Activated CD4-positive, alpha-beta T cell treated with anti-CD3 and anti-CD28 coated beads for 36 hours (primary cell): Measurements from ENCODE around the gene TPPP3. TPM values are rescaled to one million over a fixed set of nuclear protein-coding genes. Genes with fewer than 3 reads are reported as not detected.
A peak's percentile ranks its signal among the peaks of the same experiment; 100 is the strongest.
"Not testable (repeated sequence)": the region's sequence is repeated elsewhere in the genome, so short reads cannot be mapped to it uniquely, and the experiment has no call there.

ENCODE experiments used
- ATAC-seq: fragments of 200-7000 bp; cut with Tn5 transposase; one replicate; pipeline ENCODE4 v1.10.0; 2021; ENCODE audit warnings: mild to moderate bottlenecking, moderate library complexity
- CTCF ChIA-PET: fragments of 350-600 bp; sonication (Branson Sonifier 250); formaldehyde crosslinking; loops from one replicate; lab custom pipeline; 2021; ENCODE audit warnings: antibody characterized with exemption; lab: Charles Lee
- POLR2A ChIA-PET: fragments of 350-600 bp; sonication (Branson Sonifier 250); formaldehyde crosslinking; loops from one replicate; lab custom pipeline; 2021; ENCODE audit warnings: antibody characterized with exemption, inconsistent platforms; lab: Charles Lee
- DNase-seq: peaks from one replicate; pipeline ENCODE4 v3.0.0-alpha.2; 2020
- H3K27ac Mint-ChIP-seq: one replicate; pipeline ENCODE4 v1.8.0; 2021; ENCODE audit warnings: mixed read lengths
- H3K27me3 Mint-ChIP-seq: one replicate; pipeline ENCODE4 v1.8.0; 2021; ENCODE audit warnings: mixed read lengths
- H3K36me3 Mint-ChIP-seq: one replicate; pipeline ENCODE4 v1.8.0; 2021; ENCODE audit warnings: low read depth, mixed read lengths
- H3K4me1 Mint-ChIP-seq: one replicate; pipeline ENCODE4 v1.8.0; 2021; ENCODE audit warnings: mixed read lengths
- H3K4me3 Mint-ChIP-seq: one replicate; pipeline ENCODE4 v1.8.0; 2021; ENCODE audit warnings: mild to moderate bottlenecking, moderate library complexity, mixed read lengths
- H3K9me3 Mint-ChIP-seq: one replicate; pipeline ENCODE4 v1.8.0; 2021; ENCODE audit warnings: low read depth, mixed read lengths
- intact Hi-C, 2 experiments: fragments of 100-400 bp; cut with DNase I in 1 of 2; cut with micrococcal nuclease in 1 of 2; formaldehyde crosslinking; loops; one replicate each; pipeline versions ENCODE4 v1.14.2 to v1.15.1; 2022 to 2024; cut with DNase I, micrococcal nuclease
- total RNA-seq, 2 experiments: library from RNA; stranded (reverse); gene quantifications; one replicate each; pipeline ENCODE4 v1.2.3, GENCODE V29; 2021

TPPP3 gene
- total RNA-seq, 2 experiments from 2014 or later: not detected

- intact Hi-C loops: no loop called here
- Mint-ChIP-seq H3K4me1 (peaks cover 2% of the 10 kb centered on the region), H3K27ac (no peak overlapping the region), H3K27me3 (peaks cover 4% of the 10 kb centered on the region), H3K36me3 (no peaks in the 10 kb centered on the region), H3K9me3 (no peaks in the 10 kb centered on the region), H3K4me3 (no peak overlapping the region)
- ATAC-seq (no peak), DNase-seq (no peak)
- CTCF ChIA-PET: interaction anchor here (0.6 kb wide), 1 partner anchor 19 kb away, joined by 3 read pairs; no protein-coding TSS in a partner anchor
- POLR2A ChIA-PET: no interaction called here
These were observed 22.6 kb downstream of the TPPP3 start for GRCh38 chr16:67370661-67371060.

- DNase-seq (no peak), ATAC-seq (no peak)
- H3K27ac Mint-ChIP-seq: no peak overlapping the region
- intact Hi-C loops: loop anchor here in 1 of 2 experiments (2.0 to 10.0 kb wide), 3 partner anchors 16 to 220 kb away; no protein-coding TSS in a partner anchor
- no peaks in the 10 kb centered on the region for H3K9me3 Mint-ChIP-seq
- H3K4me3 Mint-ChIP-seq: no peak overlapping the region
- H3K27me3 Mint-ChIP-seq: no peaks in the 10 kb centered on the region
- CTCF ChIA-PET: interaction anchor here (1.1 to 1.5 kb wide), 2 partner anchors 8 to 35 kb away, joined by 3 to 4 read pairs; no protein-coding TSS in a partner anchor
- H3K4me1 Mint-ChIP-seq: peaks cover 8% of the 10 kb centered on the region
- no peaks in the 10 kb centered on the region for H3K36me3 Mint-ChIP-seq
- POLR2A ChIA-PET: interaction anchor here (0.6 kb wide), 1 partner anchor 597 kb away, joined by 3 read pairs; no protein-coding TSS in a partner anchor
These were observed 28.6 kb downstream of the TPPP3 start for GRCh38 chr16:67364600-67365235.

GRCh38 chr16:67361038-67361437 is 32.3 kb downstream of the TPPP3 start:
- Mint-ChIP-seq H3K4me1 (peaks cover 10% of the 10 kb centered on the region), H3K4me3 (no peak overlapping the region), H3K27ac (no peak overlapping the region), H3K9me3 (no peaks in the 10 kb centered on the region), H3K27me3 (peaks cover 5% of the 10 kb centered on the region), H3K36me3 (no peaks in the 10 kb centered on the region)
- ChIA-PET POLR2A (no interaction called here), CTCF (no interaction called here)
- intact Hi-C loops: loop anchor here in 1 of 2 experiments (10.0 kb wide), 1 partner anchor 224 kb away; no protein-coding TSS in a partner anchor
- DNase-seq (no peak), ATAC-seq (no peak)

GRCh38 chr16:67359540-67360269 is 33.6 kb downstream of the TPPP3 start:
- not testable (repeated sequence) for H3K4me1 Mint-ChIP-seq, H3K27me3 Mint-ChIP-seq, ATAC-seq, DNase-seq, H3K4me3 Mint-ChIP-seq, H3K36me3 Mint-ChIP-seq, H3K9me3 Mint-ChIP-seq, H3K27ac Mint-ChIP-seq
- ChIA-PET POLR2A (interaction anchor here (0.7 kb wide), 1 partner anchor 67 kb away, joined by 4 read pairs; no protein-coding TSS in a partner anchor), CTCF (interaction anchor here (0.9 kb wide), 1 partner anchor 13 kb away, joined by 4 read pairs; no protein-coding TSS in a partner anchor)
- intact Hi-C loops: loop anchor here in 1 of 2 experiments (10.0 kb wide), 2 partner anchors 225 to 325 kb away; no protein-coding TSS in a partner anchor

- peaks cover 2% of the 10 kb centered on the region for H3K4me1 Mint-ChIP-seq
- H3K27ac Mint-ChIP-seq: no peak overlapping the region
- ChIA-PET POLR2A (no interaction called here), CTCF (interaction anchor here (0.7 to 1.5 kb wide), 3 partner anchors 18 to 73 kb away, joined by 3 to 4 read pairs (median 4); partner anchors contain the start of gene TPPP3)
- H3K27me3 Mint-ChIP-seq: peaks cover 6% of the 10 kb centered on the region
- DNase-seq (no peak), ATAC-seq (no peak)
- no peaks in the 10 kb centered on the region for H3K9me3 Mint-ChIP-seq
- H3K4me3 Mint-ChIP-seq: no peak overlapping the region
- no peaks in the 10 kb centered on the region for H3K36me3 Mint-ChIP-seq
- intact Hi-C loops: loop anchor here in 1 of 2 experiments (2.0 to 10.0 kb wide), 2 partner anchors 21 to 327 kb away; no protein-coding TSS in a partner anchor
These were observed 35.7 kb downstream of the TPPP3 start for GRCh38 chr16:67357561-67357960.

GRCh38 chr16:67356396-67356795 is 36.9 kb downstream of the TPPP3 start:
- ChIA-PET POLR2A (no interaction called here), CTCF (interaction anchor here (0.7 to 1.5 kb wide), 4 partner anchors 9 to 43 kb away, joined by 3 to 4 read pairs (median 3); partner anchors contain the start of gene TPPP3)
- intact Hi-C loops: loop anchor here in 1 of 2 experiments (2.0 to 10.0 kb wide), 2 partner anchors 22 to 328 kb away; no protein-coding TSS in a partner anchor
- H3K4me3 Mint-ChIP-seq: no peak overlapping the region
- H3K4me1 Mint-ChIP-seq: peaks cover 2% of the 10 kb centered on the region
- no peak overlapping the region for H3K27ac Mint-ChIP-seq
- ATAC-seq (no peak), DNase-seq (no peak)
- H3K9me3 Mint-ChIP-seq: no peaks in the 10 kb centered on the region
- no peaks in the 10 kb centered on the region for H3K36me3 Mint-ChIP-seq
- H3K27me3 Mint-ChIP-seq: peaks cover 6% of the 10 kb centered on the region

- not testable (repeated sequence) for DNase-seq, H3K4me1 Mint-ChIP-seq, H3K36me3 Mint-ChIP-seq, H3K27ac Mint-ChIP-seq, ATAC-seq, H3K27me3 Mint-ChIP-seq, H3K4me3 Mint-ChIP-seq, H3K9me3 Mint-ChIP-seq
- ChIA-PET POLR2A (interaction anchor here (0.6 kb wide), 1 partner anchor 19 kb away, joined by 4 read pairs; no protein-coding TSS in a partner anchor), CTCF (interaction anchor here (0.9 to 2.6 kb wide), 5 partner anchors 18 to 74 kb away, joined by 3 to 10 read pairs (median 4); partner anchors contain the start of genes KCTD19 and LRRC36)
- intact Hi-C loops: loop anchor here in 1 of 2 experiments (10.0 kb wide), 1 partner anchor 332 kb away; no protein-coding TSS in a partner anchor
These were observed 40.8 kb downstream of the TPPP3 start for GRCh38 chr16:67352463-67352862.

- intact Hi-C loops: loop anchor here in 1 of 2 experiments (10.0 kb wide), 1 partner anchor 334 kb away; no protein-coding TSS in a partner anchor
- Mint-ChIP-seq H3K9me3 (no peaks in the 10 kb centered on the region), H3K27ac (no peak overlapping the region), H3K27me3 (peaks cover 2% of the 10 kb centered on the region), H3K4me1 (peaks cover 2% of the 10 kb centered on the region), H3K4me3 (no peak overlapping the region), H3K36me3 (no peaks in the 10 kb centered on the region)
- CTCF ChIA-PET: interaction anchor here (0.6 to 2.6 kb wide), 3 partner anchors 24 to 71 kb away, joined by 4 to 10 read pairs (median 4); partner anchors contain the start of genes KCTD19 and LRRC36
- POLR2A ChIA-PET: no interaction called here
- ATAC-seq (no peak), DNase-seq (no peak)
These were observed 43.0 kb downstream of the TPPP3 start for GRCh38 chr16:67350324-67350723.

GRCh38 chr16:67349172-67349571 is 44.1 kb downstream of the TPPP3 start:
- no peak overlapping the region for H3K27ac Mint-ChIP-seq
- peaks cover 2% of the 10 kb centered on the region for H3K27me3 Mint-ChIP-seq
- H3K9me3 Mint-ChIP-seq: no peaks in the 10 kb centered on the region
- no peaks in the 10 kb centered on the region for H3K36me3 Mint-ChIP-seq
- intact Hi-C loops: loop anchor here (1.0 to 5.0 kb wide), 3 partner anchors 16 to 118 kb away; no protein-coding TSS in a partner anchor
- CTCF ChIA-PET: interaction anchor here (0.6 to 0.7 kb wide), 3 partner anchors 20 to 88 kb away, joined by 3 to 4 read pairs (median 3); no protein-coding TSS in a partner anchor
- DNase-seq (no peak), ATAC-seq (peak; percentile 55)
- POLR2A ChIA-PET: interaction anchor here (0.6 kb wide), 1 partner anchor 330 kb away, joined by 3 read pairs; no protein-coding TSS in a partner anchor
- no peak overlapping the region for H3K4me3 Mint-ChIP-seq
- H3K4me1 Mint-ChIP-seq: peaks cover 2% of the 10 kb centered on the region

- intact Hi-C loops: loop anchor here in 1 of 2 experiments (5.0 kb wide), 1 partner anchor 121 kb away; no protein-coding TSS in a partner anchor
- no peaks in the 10 kb centered on the region for H3K36me3 Mint-ChIP-seq
- no peak overlapping the region for H3K4me3 Mint-ChIP-seq
- H3K4me1 Mint-ChIP-seq: peaks cover 2% of the 10 kb centered on the region
- peaks cover 2% of the 10 kb centered on the region for H3K27me3 Mint-ChIP-seq
- no peak for DNase-seq
- CTCF ChIA-PET: interaction anchor here (0.8 to 1.5 kb wide), 6 partner anchors 8 to 302 kb away, joined by 3 to 4 read pairs (median 3); no protein-coding TSS in a partner anchor
- ATAC-seq: no peak
- H3K27ac Mint-ChIP-seq: no peak overlapping the region
- H3K9me3 Mint-ChIP-seq: no peaks in the 10 kb centered on the region
- POLR2A ChIA-PET: no interaction called here
These were observed 47.0 kb downstream of the TPPP3 start for GRCh38 chr16:67346341-67346740.
